Transverse colon (tissue), 4 donors: ENCODE measurements around the gene TRPM6. TPM values are rescaled to one million over a fixed set of nuclear protein-coding genes. Genes with fewer than 3 reads are reported as not detected.

Experiments
- DNase-seq: peaks from one replicate; pipeline ENCODE4 v3.0.0-alpha.2; 2019
- H3K27ac ChIP-seq, 4 donors: fragments of 200-600 bp; sonication (generic); 2 replicates each; pipeline ENCODE4 v1.5.1; 2016 to 2018; ENCODE audit warnings: inconsistent platforms in 4 of 4
- H3K27me3 ChIP-seq: fragments of 200-600 bp; sonication (generic); 2 replicates; pipeline ENCODE4 v1.5.1; 2017; ENCODE audit warnings: inconsistent platforms
- H3K36me3 ChIP-seq, 4 donors: fragments of 200-600 bp; sonication (generic); 2 replicates each; pipeline ENCODE4 v1.5.1; 2017 to 2019; ENCODE audit warnings: inconsistent platforms in 4 of 4
- H3K4me1 ChIP-seq, 4 donors: fragments of 200-600 bp; sonication (generic); 2 replicates each; pipeline ENCODE4 v1.5.1; 2017 to 2020; ENCODE audit warnings: inconsistent platforms in 4 of 4
- H3K4me3 ChIP-seq, 4 donors: fragments of 200-600 bp; sonication (generic); 1 replicate in 1 of 4; 2 replicates in 3 of 4; pipeline versions ENCODE4 v1.5.1 to v1.6.1; 2017 to 2019; ENCODE audit warnings: inconsistent platforms in 4 of 4
- H3K9me3 ChIP-seq, 2 donors: fragments of 200-600 bp; sonication (generic); 2 replicates each; pipeline ENCODE4 v1.5.1; 2017 to 2019; ENCODE audit warnings: inconsistent platforms in 2 of 2
- CTCF ChIP-seq, 5 experiments: fragments of 200-600 bp in 3 of 5; fragments of 450-650 bp in 2 of 5; sonication (generic) in 3 of 5; IDR thresholded peaks; 1 replicate in 2 of 5; 2 replicates in 3 of 5; pipeline ENCODE4 v1.5.1; 2016 to 2017; ENCODE audit warnings: antibody characterized with exemption in 5 of 5, inconsistent platforms in 3 of 5, mild to moderate bottlenecking in 2 of 5, moderate library complexity in 1 of 5
- EP300 ChIP-seq: sonication (generic); formaldehyde crosslinking; IDR thresholded peaks from one replicate; pipeline ENCODE4 v1.6.1; 2017; ENCODE audit warnings: antibody characterized with exemption, low read depth
- POLR2A ChIP-seq: fragments of 450-650 bp; IDR thresholded peaks from one replicate; pipeline ENCODE4 v1.6.1; 2016; ENCODE audit warnings: antibody characterized with exemption, mild to moderate bottlenecking, moderate library complexity
- POLR2AphosphoS5 ChIP-seq, 3 donors: sonication (generic); formaldehyde crosslinking; IDR thresholded peaks; one replicate each; pipeline ENCODE4 v1.6.1; 2016; ENCODE audit warnings: antibody characterized with exemption in 3 of 3
- WGBS, 2 donors: methylation state at CpG; one replicate each; pipeline ENCODE4 v1.1.5; 2018; ENCODE audit warnings: low coverage in 1 of 2; 5-methylcytosine and 5-hydroxymethylcytosine counted together
- in situ Hi-C, 4 donors: fragments of 200-750 bp; cut with MboI; loops; one replicate each; pipeline versions ENCODE4 v1.15.0 to v1.15.1; 2017; ENCODE audit warnings: low sequenced_read_pairs in 3 of 4, low pct_ligation_motif_present in 1 of 4, low pct_unique_long_range_greater_than_20kb in 1 of 4
- intact Hi-C: fragments of 100-400 bp; cut with DNase I; formaldehyde crosslinking; loops from one replicate; pipeline ENCODE4 v1.15.1; 2023; ENCODE audit warnings: low total_unique reads
- total RNA-seq, 4 donors: library from RNA; depleted of rRNA; stranded (reverse); fragments of >200 nt; gene quantifications; one replicate each; pipeline ENCODE4 v1.1.0, GENCODE V29; 2016

TRPM6 gene
- total RNA-seq, 4 donors from 2014 or later, result 21.5 to 122 (median 51.6) TPM

- Histone ChIP-seq H3K9me3 (no peaks in the 10 kb centered on the region), H3K27ac (no peak overlapping the region), H3K4me3 (no peak overlapping the region), H3K27me3 (no peaks in the 10 kb centered on the region), H3K36me3 (no peaks in the 10 kb centered on the region), H3K4me1 (no peaks in the 10 kb centered on the region)
- no peak for TF ChIP-seq CTCF (IDR thresholded peaks at IDR 0.05)
- no peak for TF ChIP-seq POLR2A
- no peak for TF ChIP-seq EP300
- TF ChIP-seq POLR2AphosphoS5 (IDR thresholded peaks at IDR 0.05), result no peak
- 37 to 100% methylated on average over 1 to 2 of the region's 2 CpGs for WGBS, 2 donors
- in situ Hi-C loops, result no loop called here
- intact Hi-C loops, result no loop called here
- DNase-seq, result no peak
These were observed 190.2 kb downstream of the TRPM6 start for GRCh38 chr9:74697535-74697934.

GRCh38 chr9:74696520-74696919 lies 191.2 kb downstream of the TRPM6 start:
- TF ChIP-seq EP300 (no peak), POLR2A (no peak), CTCF (IDR thresholded peaks at IDR 0.05) (no peak), POLR2AphosphoS5 (IDR thresholded peaks at IDR 0.05) (no peak)
- 33 to 65% methylated on average over 1 of the region's 1 CpG for WGBS, 2 donors
- Histone ChIP-seq H3K4me3 (no peak overlapping the region), H3K4me1 (no peaks in the 10 kb centered on the region), H3K27me3 (no peaks in the 10 kb centered on the region), H3K36me3 (no peaks in the 10 kb centered on the region), H3K9me3 (no peaks in the 10 kb centered on the region), H3K27ac (no peak overlapping the region)
- intact Hi-C loops, result no loop called here
- in situ Hi-C loops, result no loop called here
- no peak for DNase-seq

- H3K4me3 ChIP-seq, result no peak overlapping the region
- WGBS, 2 donors, result 82 to 83% methylated on average over 4 to 8 of the region's 8 CpGs
- TF ChIP-seq EP300 (no peak), POLR2AphosphoS5 (IDR thresholded peaks at IDR 0.05) (no peak), CTCF (IDR thresholded peaks at IDR 0.05) (no peak)
- intact Hi-C loops, result no loop called here
- H3K9me3 ChIP-seq, result no peaks in the 10 kb centered on the region
- no peaks in the 10 kb centered on the region for H3K4me1 ChIP-seq
- H3K27me3 ChIP-seq, result no peaks in the 10 kb centered on the region
- no peak overlapping the region for H3K27ac ChIP-seq
- no peak for DNase-seq
- in situ Hi-C loops, result no loop called here
- H3K36me3 ChIP-seq, result no peaks in the 10 kb centered on the region
These were observed 196.7 kb downstream of the TRPM6 start for GRCh38 chr9:74691058-74691457.

- no peaks in the 10 kb centered on the region for H3K4me1 ChIP-seq
- no peak overlapping the region for H3K27ac ChIP-seq
- intact Hi-C loops, result no loop called here
- no peaks in the 10 kb centered on the region for H3K9me3 ChIP-seq
- 67 to 78% methylated on average over 3 to 4 of the region's 4 CpGs for WGBS, 2 donors
- no peak for TF ChIP-seq EP300
- no peak for TF ChIP-seq POLR2AphosphoS5 (IDR thresholded peaks at IDR 0.05)
- no peak for TF ChIP-seq POLR2A
- no peak for TF ChIP-seq CTCF (IDR thresholded peaks at IDR 0.05)
- H3K4me3 ChIP-seq, result no peak overlapping the region
- in situ Hi-C loops, result no loop called here
- DNase-seq, result no peak
- no peaks in the 10 kb centered on the region for H3K27me3 ChIP-seq
- no peaks in the 10 kb centered on the region for H3K36me3 ChIP-seq
These were observed 204.4 kb downstream of the TRPM6 start for GRCh38 chr9:74683322-74683721.
